ENCODE results near the gene PFN1. TPM values are rescaled to one million over a fixed set of nuclear protein-coding genes. Genes with fewer than 3 reads are reported as not detected.
A peak's percentile ranks its signal among the peaks of the same experiment; 100 is the strongest.

Gene PFN1
- total RNA-seq, 2 experiments from 2014 or later, result 1,726 to 1,759 TPM

DNA sequence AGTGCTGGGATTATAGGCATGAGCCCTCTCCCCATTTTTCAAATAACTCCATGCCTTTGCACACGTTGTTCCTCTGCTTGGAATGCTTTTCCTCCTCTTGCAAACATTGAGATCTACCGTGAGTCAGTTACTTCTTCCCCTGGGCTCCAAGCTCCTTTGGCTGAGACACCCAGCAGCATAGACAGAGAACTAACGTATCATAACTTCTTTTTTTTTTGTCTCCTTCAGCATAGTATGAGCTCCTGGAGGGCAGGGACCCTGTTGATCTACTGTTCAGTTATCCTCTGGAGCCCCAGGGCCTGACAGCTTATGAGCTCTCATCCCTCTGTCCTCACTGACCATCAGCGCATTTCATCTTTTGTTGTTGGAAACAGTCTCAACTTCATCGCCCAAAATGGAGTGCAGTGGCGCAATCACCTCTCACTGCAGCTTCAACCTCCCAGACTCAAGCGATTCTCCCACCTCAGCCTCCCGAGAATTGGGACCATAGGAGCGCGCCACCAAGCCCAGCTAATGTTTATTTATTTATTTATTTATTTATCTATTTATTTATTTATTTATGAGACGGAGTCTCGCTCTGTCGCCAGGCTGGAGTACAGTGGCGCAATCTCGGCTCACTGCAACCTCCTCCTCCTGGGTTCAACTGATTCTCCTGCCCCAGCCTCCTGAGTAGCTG is 17.1 kb upstream of the PFN1 start:
- peaks cover 2% of the 10 kb centered on the region for H3K9me3 Mint-ChIP-seq
- no peak for ATAC-seq
- TF ChIP-seq, protein P1, sequence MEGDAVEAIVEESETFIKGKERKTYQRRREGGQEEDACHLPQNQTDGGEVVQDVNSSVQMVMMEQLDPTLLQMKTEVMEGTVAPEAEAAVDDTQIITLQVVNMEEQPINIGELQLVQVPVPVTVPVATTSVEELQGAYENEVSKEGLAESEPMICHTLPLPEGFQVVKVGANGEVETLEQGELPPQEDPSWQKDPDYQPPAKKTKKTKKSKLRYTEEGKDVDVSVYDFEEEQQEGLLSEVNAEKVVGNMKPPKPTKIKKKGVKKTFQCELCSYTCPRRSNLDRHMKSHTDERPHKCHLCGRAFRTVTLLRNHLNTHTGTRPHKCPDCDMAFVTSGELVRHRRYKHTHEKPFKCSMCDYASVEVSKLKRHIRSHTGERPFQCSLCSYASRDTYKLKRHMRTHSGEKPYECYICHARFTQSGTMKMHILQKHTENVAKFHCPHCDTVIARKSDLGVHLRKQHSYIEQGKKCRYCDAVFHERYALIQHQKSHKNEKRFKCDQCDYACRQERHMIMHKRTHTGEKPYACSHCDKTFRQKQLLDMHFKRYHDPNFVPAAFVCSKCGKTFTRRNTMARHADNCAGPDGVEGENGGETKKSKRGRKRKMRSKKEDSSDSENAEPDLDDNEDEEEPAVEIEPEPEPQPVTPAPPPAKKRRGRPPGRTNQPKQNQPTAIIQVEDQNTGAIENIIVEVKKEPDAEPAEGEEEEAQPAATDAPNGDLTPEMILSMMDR (IDR thresholded peaks at IDR 0.05), result no peak
- ChIA-PET CTCF (interaction anchor here (0.8 to 2.3 kb wide), 4 partner anchors 9 to 26 kb away, joined by 3 to 5 read pairs (median 4); partner anchors contain the start of gene SLC25A11), POLR2A (interaction anchor here (0.6 to 15.1 kb wide), 7 partner anchors 9 to 56 kb away, joined by 3 to 627 read pairs (median 4); partner anchors contain the start of genes CAMTA2, ENO3, PFN1 and RNF167)
- H3K27me3 Mint-ChIP-seq, result no peaks in the 10 kb centered on the region
- peak overlapping the region; percentile 27 for H3K27ac Mint-ChIP-seq
- DNase-seq, result no peak
- intact Hi-C loops (cut with micrococcal nuclease), result no loop called here
- peak overlapping the region; percentile 56 for H3K4me3 Mint-ChIP-seq
- H3K4me1 Mint-ChIP-seq (ENCODE audit: low read depth), result peaks cover 27% of the 10 kb centered on the region
- H3K36me3 Mint-ChIP-seq (ENCODE audit: low read depth), result peaks cover 12% of the 10 kb centered on the region

DNA sequence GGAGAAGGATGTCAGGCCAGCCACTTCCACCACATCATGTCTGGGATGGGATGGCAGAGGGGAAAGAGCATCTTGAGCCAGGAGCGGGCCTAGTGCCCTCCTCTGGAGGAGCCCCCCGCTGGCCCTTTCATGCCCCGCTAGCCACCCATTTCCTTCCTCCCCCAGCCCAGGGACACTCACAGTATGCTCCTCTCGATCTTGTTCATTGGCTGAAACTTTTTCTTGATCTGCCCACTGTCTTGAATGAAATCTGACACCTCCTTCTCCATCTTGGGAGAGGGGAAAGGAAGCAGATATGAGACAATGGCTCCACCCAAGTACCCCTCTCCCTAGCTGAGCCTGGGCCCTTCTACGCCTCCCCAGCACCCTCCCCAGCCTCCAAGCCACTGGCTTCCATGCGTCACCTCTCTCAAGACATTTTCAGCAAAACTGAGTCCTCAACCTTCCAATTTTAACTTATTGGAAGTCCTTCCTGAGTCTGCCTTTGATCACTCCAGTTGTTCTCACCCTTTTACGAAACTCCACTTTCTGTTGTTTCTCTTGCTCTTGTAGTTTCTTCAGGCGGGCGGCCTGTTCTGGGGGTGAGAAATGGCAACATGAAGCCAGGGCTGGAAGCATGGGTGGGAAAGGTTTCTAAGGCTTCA is 12.1 kb upstream of the PFN1 start:
- POLR2A ChIA-PET, result interaction anchor here (0.8 to 5.5 kb wide), 3 partner anchors 9 to 26 kb away, joined by 3 to 46 read pairs (median 11); partner anchors contain the start of genes ENO3 and PFN1
- TF ChIP-seq, protein P1 (IDR thresholded peaks at IDR 0.05), result no peak
- no peak for DNase-seq
- CTCF ChIA-PET, result no interaction called here
- no peak overlapping the region for H3K4me3 Mint-ChIP-seq
- peaks cover 8% of the 10 kb centered on the region for H3K36me3 Mint-ChIP-seq (ENCODE audit: low read depth)
- no peaks in the 10 kb centered on the region for H3K27me3 Mint-ChIP-seq
- intact Hi-C loops (cut with micrococcal nuclease), result no loop called here
- H3K27ac Mint-ChIP-seq, result no peak overlapping the region
- no peak for ATAC-seq
- H3K4me1 Mint-ChIP-seq (ENCODE audit: low read depth), result peaks cover 9% of the 10 kb centered on the region
- H3K9me3 Mint-ChIP-seq, result peaks cover 2% of the 10 kb centered on the region

DNA sequence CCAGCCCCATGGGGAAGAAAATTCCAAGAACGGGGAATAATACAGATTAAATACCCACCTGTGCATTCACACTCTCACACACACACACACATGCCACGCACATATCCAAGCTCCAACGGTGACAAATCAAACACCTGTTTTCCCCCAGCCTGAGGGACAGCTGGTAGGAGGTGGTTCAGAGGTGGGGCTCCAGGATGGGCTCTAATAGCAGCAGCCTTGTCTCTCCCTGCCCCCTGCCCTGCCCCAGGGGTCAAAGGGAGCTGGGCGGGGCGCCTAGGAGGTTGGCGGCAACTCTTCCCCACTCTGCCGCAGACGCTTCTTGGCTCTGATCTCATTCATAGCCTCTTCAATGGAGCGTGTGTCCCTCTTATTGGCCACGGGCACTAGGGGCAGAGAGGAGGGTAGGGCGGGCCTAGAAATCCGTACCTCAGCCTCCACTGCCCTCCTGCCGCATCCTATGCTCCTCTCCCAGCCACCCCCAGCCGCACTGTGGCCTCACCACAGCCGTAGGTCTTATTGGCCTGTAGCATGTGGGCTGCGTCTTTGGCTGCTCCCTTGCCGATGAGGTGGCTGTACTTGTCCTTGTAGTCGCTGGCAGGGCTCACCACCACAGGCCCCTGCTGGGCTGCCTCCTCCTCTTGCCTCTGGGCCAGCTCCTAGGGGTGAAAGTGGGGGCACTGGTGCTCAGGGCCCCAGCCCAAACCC is 11.1 kb upstream of the PFN1 start:
- ChIA-PET POLR2A (interaction anchor here (0.8 to 5.5 kb wide), 3 partner anchors 8 to 25 kb away, joined by 3 to 46 read pairs (median 11); partner anchors contain the start of genes ENO3 and PFN1), CTCF (interaction anchor here (1.4 kb wide), 1 partner anchor 21 kb away, joined by 3 read pairs; no protein-coding TSS in a partner anchor)
- Mint-ChIP-seq H3K9me3 (no peaks in the 10 kb centered on the region), H3K4me1 (ENCODE audit: low read depth) (peaks cover 6% of the 10 kb centered on the region), H3K27ac (no peak overlapping the region), H3K27me3 (no peaks in the 10 kb centered on the region), H3K36me3 (ENCODE audit: low read depth) (peaks cover 1% of the 10 kb centered on the region), H3K4me3 (no peak overlapping the region)
- intact Hi-C loops (cut with micrococcal nuclease), result no loop called here
- TF ChIP-seq, protein P1 (IDR thresholded peaks at IDR 0.05), result no peak
- no peak for DNase-seq
- ATAC-seq, result no peak

DNA sequence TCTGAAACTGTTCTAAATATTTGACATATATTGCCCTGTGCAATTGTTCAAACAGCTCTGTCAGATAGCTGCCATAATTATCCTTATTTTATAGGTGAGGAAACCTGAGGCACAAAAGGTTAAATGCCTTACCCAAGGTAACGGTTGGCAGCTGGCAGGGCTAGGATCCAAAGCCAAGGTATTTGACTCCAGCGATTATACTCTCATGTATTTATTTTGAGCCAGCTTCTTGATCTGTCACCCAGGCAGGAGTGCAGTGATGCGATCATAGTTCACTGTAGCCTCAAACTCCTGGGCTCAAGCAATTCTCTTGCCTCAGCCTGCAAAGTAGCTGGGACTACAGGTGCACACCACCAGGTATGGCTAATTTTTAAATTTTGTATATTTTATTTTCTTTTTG is 9.8 kb upstream of the PFN1 start:
- H3K27ac Mint-ChIP-seq, result no peak overlapping the region
- ChIA-PET CTCF (interaction anchor here (1.4 kb wide), 1 partner anchor 22 kb away, joined by 3 read pairs; no protein-coding TSS in a partner anchor), POLR2A (interaction anchor here (1.1 to 20.8 kb wide), 4 partner anchors 10 to 49 kb away, joined by 3 to 627 read pairs (median 25); partner anchors contain the start of genes PFN1, RNF167, SLC25A11 and SPAG7)
- peaks cover 5% of the 10 kb centered on the region for H3K4me1 Mint-ChIP-seq (ENCODE audit: low read depth)
- H3K9me3 Mint-ChIP-seq, result no peaks in the 10 kb centered on the region
- TF ChIP-seq, protein P1 (IDR thresholded peaks at IDR 0.05), result no peak
- H3K4me3 Mint-ChIP-seq, result no peak overlapping the region
- peaks cover 1% of the 10 kb centered on the region for H3K36me3 Mint-ChIP-seq (ENCODE audit: low read depth)
- no peaks in the 10 kb centered on the region for H3K27me3 Mint-ChIP-seq
- intact Hi-C loops (cut with micrococcal nuclease), result no loop called here
- DNase-seq, result no peak
- ATAC-seq, result no peak

Measured in activated CD8-positive, alpha-beta T cell treated with anti-CD3 and anti-CD28 coated beads for 36 hours (primary cell).